HG03460 (cell line): ENCODE data around the gene ESPN.
"Not testable (repeated sequence)": the region's sequence is repeated elsewhere in the genome, so short reads cannot be mapped to it uniquely, and the experiment has no call there.

Experiments
- ATAC-seq: cut with Tn5 transposase; IDR thresholded peaks from one replicate; pipeline ENCODE4 v1.9.1; 2021; ENCODE audit not compliant: unreplicated experiment

Gene ESPN

GRCh38 chr1:6426972-6427350 is 2.4 kb downstream of the ESPN start:
- no peak for ATAC-seq

GRCh38 chr1:6427441-6428390 is 3.1 kb downstream of the ESPN start:
- no peak for ATAC-seq

DNA sequence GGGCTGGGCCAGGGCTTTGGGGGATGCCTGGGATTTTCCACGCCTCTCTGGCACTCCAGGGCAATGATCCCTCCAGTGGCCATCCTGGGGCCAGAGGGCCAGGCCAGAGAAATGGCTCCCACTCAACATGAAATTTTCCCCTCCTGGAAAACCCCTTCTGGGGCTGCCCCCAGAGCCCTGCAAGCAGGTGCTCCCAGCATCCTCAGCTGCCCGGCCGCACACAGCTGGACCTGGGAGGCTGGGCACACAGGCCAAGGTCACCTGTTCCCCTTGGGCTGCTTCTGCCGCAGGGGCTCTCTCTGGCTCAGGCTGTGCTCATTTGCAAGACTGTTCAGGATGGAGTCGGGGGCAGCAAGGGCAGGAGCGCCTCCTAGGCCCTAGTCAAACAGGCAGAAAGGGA is 3.9 kb downstream of the ESPN start:
- not testable (repeated sequence) for ATAC-seq

DNA sequence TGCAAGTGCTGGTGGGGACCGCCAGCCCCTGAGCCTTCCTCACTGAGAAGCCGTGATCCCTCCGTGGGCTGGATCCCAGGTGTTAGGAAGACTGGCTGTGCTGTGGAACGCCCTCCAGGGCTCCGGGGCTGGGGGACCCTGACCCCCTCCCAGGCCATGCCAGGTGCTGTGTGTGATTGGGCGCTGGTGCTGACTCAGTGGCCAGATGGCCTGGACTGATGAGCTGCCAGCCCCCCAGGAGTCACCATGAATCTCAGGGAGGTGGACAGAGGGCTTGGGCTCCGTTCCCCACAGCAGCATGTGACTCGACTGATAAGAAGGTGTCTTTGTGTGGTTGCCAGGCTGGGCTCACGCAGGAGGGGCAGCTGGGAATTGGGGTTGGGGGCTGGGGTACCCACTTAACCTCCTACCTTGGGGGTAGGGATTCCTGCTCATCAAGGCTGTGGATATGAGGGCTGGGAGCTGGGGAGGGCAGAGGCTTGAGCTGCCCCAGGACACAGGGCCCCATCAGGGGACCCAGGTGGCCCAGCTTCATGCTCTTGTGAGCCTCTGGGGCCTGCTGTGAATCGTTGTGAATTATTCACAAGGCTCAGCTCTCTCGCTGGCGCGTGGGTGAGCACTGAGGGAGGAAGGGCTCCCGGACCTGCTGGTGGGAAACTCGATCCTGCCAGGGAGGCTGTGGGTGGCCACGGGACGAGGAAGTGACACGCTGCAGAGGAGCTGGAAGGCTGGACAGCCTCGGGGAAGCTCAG is 5.3 kb downstream of the ESPN start:
- not testable (repeated sequence) for ATAC-seq

- not testable (repeated sequence) for ATAC-seq
Measured at GRCh38 chr1:6431645-6432579, 7.3 kb downstream of the ESPN start.

- ATAC-seq: no peak
Measured at GRCh38 chr1:6434186-6434585, 9.6 kb downstream of the ESPN start.

DNA sequence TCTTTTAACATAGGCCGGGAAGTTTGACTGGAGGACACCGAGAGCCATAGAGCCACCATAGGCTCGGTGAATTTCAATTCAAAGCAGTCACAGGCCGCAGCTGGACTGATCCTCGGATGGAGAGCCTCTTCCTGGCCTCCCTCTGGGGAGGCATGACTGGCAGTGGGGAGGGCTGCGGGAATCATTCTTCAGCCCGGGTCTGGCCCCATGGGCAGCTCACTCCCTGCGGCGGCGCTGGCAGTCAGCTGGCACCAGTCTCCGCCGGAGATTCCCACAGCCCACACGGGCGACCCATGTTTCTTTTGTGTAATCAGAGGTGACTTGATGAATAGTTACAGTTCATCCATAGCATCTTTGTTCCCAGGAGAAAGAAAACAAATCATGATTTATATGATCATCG is 10.6 kb downstream of the ESPN start:
- no peak for ATAC-seq

- ATAC-seq: no peak
Measured at GRCh38 chr1:6435547-6435946, 11.0 kb downstream of the ESPN start.

- ATAC-seq: not testable (repeated sequence)
Measured at GRCh38 chr1:6436277-6436676, 11.7 kb downstream of the ESPN start.

DNA sequence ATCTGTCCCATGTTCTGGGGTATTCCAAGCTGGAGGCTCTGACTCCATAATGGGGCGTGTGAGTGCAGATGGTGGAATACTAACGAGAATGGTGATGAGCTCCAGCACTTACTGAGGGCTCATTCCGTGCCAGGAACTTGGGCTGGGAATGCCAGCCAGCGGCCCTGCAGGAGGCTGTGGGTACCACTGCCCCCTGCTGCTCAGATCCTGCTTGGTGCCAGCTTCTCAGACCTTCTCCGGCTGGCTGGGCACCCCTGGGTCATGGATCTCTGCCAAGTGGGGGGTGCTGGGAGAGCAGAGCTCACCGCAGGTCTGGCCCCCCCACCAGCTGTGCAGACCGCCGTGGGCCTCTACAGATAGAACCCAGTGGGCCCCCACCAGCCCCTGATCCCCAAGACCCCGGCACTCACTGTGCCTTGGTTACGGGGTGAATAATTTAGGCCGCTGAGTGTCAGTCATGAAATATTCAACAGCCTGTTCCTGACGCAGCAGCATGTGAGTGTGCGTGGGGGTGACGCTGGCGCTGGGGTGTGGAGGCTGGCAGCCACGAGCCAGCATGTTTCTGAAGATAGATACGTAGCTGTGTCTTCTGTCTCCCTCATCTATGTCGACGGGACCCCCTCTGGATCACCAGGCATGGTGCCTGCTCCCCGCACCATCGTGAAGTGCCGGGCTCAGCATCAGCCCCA is 12.6 kb downstream of the ESPN start:
- not testable (repeated sequence) for ATAC-seq

GRCh38 chr1:6438047-6438525 is 13.5 kb downstream of the ESPN start:
- ATAC-seq: no peak

DNA sequence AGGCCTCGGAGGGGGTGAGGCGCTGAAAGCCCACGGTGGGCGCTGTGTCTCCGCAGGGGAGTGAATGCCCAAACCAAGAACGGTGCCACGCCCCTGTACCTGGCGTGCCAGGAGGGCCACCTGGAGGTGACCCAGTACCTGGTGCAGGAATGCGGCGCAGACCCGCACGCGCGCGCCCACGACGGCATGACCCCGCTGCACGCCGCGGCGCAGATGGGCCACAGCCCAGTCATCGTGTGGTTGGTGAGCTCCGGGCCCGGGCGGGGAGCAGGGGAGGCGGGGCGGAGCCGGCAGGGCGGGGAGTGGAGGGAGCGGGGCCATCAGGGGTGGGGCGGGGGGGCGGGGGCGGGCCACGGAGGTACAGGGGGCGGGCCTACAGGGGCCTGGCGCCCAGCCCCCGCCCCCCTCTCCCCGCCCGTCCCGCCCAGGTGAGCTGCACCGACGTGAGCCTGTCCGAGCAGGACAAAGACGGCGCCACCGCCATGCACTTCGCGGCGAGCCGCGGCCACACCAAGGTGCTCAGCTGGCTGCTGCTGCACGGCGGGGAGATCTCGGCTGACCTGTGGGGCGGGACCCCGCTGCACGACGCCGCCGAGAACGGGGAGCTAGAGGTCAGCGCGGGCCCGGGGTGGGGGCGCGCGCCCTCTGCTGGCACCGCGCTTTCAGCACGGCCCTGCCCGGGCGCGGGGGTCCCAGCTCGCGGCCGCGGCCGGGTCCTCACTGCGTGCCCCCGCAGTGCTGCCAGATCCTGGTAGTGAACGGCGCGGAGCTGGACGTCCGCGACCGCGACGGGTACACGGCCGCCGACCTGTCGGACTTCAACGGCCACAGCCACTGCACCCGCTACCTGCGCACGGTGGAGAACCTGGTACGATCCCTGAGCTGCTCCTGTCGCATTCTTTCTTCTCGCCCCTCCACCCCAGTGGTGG is 15.9 kb downstream of the ESPN start:
- no peak for ATAC-seq

GRCh38 chr1:6441586-6441985 is 17.0 kb downstream of the ESPN start:
- ATAC-seq: no peak

DNA sequence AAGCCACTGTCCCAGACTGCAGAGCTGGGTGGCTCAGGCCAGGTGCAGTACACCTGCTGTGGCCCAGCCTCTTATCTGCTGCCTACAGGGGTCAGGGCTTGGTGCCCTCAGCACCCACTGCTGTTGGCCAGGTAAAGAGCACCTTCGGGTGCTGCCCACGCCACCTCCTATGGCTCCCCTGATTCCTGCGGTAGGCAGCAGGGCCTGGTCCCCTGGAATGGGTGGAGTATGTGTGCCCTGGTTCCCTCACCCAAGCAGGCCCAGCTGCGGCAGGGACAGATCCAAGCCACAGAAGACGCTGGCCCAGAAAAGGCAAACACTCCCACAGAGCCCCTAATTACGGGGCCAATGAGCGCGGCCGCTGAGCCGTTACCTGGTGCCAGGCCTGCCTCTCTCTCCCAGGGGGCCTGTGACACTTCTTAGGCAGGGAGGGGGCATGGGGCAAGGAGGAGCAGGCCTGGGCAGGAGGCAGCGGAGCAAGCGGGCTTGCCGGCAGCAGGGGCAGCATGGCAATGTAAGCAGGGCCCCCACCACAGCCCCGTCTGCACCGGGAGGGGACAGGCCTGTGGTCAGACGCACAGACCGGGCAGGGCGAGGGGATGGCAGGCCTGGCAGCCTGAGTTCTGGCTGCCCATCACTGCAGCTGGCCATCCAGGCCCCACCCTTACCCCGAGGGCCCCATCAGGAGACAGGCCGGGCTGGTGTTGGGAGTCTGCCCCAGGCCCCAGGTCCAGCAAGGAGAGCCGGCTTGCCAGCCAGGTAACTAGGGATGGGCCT is 19.0 kb downstream of the ESPN start:
- no peak for ATAC-seq

DNA sequence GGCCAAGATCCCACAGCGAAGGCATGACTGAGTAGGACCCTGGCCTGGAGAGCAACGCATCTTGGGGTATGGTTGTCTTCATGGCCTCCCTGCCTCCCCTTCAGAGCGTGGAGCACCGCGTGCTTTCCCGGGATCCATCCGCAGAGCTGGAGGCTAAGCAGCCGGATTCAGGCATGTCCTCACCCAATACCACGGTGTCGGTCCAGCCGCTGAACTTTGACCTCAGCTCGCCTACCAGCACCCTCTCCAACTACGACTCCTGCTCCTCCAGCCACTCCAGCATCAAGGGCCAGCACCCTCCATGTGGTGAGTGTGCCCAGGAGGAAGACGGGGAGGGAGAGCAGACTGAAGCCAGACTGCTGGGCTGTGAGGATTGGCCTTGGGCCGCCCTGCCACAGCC is 19.8 kb downstream of the ESPN start:
- no peak for ATAC-seq

GRCh38 chr1:6445062-6445763 is 20.6 kb downstream of the ESPN start:
- no peak for ATAC-seq

GRCh38 chr1:6445929-6446328 is 21.4 kb downstream of the ESPN start:
- ATAC-seq: not testable (repeated sequence)

DNA sequence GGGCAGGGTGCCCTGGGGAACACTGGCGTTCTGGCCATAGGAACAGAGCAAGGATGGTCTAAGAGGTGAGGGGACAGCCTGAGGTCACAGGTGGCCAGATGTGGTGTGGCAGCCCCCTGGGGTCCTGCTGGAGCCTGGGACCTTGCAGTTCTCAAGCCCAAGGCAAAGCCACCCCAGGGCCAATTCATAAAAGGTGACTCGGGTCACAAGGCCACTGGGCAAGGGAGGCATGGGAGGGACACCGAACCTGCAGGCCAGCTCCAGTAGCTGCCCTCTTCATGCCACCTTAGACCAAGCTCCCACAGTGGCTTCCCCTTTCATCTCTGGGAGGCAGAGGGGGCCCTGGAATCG is 22.1 kb downstream of the ESPN start:
- ATAC-seq: no peak
